GM18868 (cell line): ENCODE data around the gene ZYG11B.
"Not testable (repeated sequence)": the region's sequence is repeated elsewhere in the genome, so short reads cannot be mapped to it uniquely, and the experiment has no call there.

ENCODE experiments used
- ATAC-seq: cut with Tn5 transposase; IDR thresholded peaks from one replicate; pipeline ENCODE4 v1.9.1; 2021; ENCODE audit warnings: mild to moderate bottlenecking, moderate library complexity; ENCODE audit not compliant: unreplicated experiment

Gene ZYG11B

GRCh38 chr1:52706941-52707926 is 19.0 kb upstream of the ZYG11B start:
- no peak for ATAC-seq

GRCh38 chr1:52707927-52708655 is 18.2 kb upstream of the ZYG11B start:
- no peak for ATAC-seq

DNA sequence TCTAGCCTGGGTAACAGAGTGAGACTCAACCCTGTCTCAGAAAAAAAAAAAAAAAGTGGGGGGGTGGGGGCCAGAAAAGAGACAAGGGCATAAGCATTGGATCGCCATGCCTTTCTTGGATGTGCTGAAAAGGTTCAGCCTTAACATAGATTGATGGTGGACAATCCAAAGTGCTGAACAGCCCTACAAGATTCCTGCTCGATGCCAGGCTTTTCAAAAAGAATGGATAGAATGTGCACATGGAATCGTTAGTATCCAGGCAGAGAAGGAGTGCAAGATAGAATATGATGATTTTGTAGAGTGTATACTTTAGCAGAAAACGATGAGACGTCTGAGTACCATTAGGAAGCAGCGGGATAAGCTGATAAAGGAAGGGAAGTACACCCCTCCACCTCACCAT is 17.2 kb upstream of the ZYG11B start:
- no peak for ATAC-seq

GRCh38 chr1:52713590-52713989 is 12.7 kb upstream of the ZYG11B start:
- ATAC-seq: no peak

GRCh38 chr1:52715296-52715695 is 11.0 kb upstream of the ZYG11B start:
- not testable (repeated sequence) for ATAC-seq

- ATAC-seq: no peak
Observed at GRCh38 chr1:52723260-52723659, 3.0 kb upstream of the ZYG11B start.

- no peak for ATAC-seq
Observed at GRCh38 chr1:52725903-52726264, 369 bp upstream of the ZYG11B start.

DNA sequence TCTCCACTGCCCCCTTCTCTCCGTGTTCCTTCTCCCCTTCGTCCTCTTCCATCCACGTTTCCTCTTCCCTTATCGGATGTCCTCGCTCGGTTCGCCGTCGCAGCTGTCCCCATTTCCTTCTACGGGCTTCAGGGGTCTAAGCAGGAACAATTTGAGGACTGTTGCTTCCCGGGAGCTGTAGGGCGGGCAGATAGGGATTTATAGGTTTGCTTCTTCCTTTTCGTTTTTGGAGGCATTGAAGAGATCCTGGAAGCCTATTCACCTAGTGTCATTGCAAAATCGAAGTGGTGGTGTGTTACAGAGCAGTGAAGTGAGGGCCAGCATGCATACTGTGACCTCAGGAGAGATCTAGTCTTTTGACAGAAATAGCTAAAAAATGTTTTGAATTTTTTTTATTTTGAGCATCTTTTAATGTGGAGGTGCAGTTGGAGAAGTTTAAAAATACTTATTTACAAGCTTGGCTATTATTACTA is 897 bp downstream of the ZYG11B start:
- ATAC-seq: no peak

DNA sequence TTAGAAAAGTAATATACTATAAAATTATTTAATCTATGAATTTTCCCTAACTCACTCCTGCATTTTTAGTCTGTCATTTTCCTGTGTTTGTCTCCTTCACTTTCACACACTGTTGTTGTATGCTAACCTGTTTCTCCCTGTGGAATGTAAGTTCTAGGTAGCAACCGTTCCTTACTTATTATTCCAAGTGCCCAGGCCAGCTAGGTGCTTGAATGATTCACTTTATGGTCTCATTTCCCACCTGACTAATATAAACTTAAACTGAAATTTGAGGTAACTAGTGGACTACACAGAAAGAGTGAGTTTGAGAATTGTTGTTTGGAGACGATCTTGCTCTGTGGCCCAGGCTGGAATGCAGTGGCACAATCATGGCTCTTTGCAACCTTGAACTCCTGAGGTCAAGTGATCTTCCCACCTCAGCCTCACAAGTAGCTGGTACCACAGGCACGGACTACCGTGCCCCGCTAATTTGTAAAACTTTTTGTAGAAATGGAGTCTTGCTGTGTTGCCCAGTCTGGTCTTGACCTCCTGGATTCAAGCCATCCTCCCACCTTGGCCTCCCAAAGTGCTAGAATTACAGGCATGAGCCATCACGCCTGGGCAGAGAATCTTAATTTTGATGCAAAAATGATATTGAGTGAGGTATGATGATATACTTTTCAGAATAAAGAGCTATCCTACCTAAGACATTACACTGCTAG is 1.9 kb downstream of the ZYG11B start:
- ATAC-seq: no peak

GRCh38 chr1:52733368-52733767 is 7.1 kb downstream of the ZYG11B start:
- ATAC-seq: no peak

DNA sequence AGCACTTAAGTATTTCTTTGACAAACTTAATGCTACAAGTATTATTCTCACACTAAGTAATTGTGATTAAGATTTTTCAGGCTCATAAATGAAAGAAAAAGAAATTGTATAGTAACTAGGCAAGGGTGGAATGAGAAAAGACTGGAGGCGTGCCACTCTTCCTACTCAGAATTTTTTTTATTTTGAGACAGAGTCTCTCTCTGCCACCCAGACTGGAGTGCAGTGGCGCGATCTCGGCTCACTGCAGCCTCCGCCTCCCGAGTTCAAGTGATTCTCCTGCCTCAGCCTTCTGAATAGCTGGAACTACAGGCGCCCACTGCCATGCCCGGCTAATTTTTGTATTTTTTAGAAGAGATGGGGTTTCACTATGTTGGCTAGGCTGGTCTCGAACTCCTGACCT is 9.1 kb downstream of the ZYG11B start:
- ATAC-seq: not testable (repeated sequence)

DNA sequence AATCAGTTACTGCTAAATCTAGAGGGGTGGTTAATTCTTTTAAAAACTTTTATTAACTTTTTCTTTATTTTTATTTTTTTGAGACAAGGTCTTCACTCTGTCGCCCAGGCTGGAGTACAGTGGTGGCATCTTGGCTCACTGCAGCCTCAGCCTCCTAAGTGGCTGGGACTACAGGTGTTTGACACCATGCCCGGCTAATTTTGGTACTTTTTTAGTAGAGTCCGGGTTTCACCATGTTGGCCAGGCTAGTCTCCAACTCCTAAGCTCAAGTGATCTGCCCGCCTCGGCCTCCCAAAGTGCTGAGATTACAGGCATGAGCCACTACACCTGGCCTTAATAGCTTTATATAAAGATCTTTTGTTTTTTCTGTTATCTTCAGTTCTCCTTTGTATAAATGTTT is 11.9 kb downstream of the ZYG11B start:
- no peak for ATAC-seq

DNA sequence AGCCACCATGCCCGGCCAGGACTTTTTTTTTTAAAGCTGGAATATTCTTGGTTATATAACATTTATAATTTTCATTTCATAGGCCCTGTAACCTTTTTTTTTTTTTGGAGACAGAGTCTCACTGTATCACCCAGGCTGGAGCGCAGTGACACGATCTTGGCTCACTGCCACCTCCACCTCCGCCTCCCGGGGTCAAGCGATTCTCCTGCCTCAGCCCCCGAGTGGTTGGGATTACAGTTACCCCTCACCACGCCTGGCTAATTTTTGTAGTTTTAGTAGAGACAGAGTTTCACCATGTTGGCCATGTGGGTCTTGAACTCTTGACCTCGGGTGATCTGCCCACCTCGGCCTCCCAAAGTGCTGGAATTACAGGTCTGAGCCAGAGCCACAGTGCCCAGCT is 12.6 kb downstream of the ZYG11B start:
- ATAC-seq: no peak

GRCh38 chr1:52739699-52740467 is 13.6 kb downstream of the ZYG11B start:
- ATAC-seq: no peak

DNA sequence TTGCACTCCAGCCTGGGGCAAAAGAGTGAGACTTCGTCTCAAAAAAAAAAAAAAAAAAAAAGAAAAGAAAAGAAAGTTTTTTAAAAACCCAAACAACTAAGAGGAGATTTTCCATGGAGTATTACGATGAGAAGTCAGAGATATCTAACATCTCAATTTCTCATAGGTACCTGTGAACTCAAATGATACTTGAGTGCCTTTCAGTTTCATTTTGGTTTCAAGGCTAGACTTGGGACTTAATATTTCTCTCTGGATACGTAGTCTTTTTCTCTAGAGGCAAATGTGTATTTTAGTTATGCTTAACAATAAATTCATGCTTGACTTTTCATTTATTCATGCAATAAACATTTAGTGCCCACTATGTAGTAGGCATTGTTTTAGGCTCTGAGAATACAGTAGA is 15.0 kb downstream of the ZYG11B start:
- ATAC-seq: no peak

- no peak for ATAC-seq
Observed at GRCh38 chr1:52746189-52746588, 19.9 kb downstream of the ZYG11B start.

DNA sequence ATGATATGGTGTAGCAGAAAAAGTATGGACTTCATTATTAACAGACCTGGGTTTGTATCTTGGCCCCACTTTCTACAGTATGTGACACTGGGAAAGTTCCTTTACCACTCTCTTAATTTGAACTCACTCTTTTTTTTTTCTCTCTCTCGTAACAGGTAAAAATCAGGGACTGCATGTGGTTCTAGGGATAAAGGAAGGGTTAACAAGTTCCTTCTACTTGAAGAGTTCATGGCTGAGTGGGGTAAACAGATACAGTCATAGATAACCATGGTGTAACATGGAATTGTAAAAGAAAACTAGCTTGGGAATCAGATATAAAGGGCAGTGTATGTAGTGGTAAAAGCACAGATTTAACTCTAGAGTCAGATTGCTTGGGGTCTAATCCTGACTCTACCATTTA is 21.2 kb downstream of the ZYG11B start:
- ATAC-seq: no peak

DNA sequence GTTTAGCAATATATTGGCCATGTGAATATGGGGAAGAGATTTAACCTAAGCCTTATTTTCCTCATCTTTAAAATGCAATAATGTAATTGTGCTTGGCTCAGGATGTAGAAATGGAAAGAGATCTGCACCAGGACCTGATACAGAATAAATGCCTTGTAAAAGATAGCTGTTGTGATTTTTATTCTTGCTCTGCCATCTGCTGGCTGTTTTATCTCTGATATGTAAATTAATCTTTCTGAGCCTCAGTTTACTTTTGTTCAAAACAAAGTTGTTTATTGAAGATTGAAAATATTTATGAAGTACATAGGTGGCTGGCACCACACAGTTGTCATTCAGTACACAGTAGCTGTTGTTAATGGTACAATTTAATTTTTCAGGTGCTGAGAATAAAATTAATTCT is 21.9 kb downstream of the ZYG11B start:
- no peak for ATAC-seq

DNA sequence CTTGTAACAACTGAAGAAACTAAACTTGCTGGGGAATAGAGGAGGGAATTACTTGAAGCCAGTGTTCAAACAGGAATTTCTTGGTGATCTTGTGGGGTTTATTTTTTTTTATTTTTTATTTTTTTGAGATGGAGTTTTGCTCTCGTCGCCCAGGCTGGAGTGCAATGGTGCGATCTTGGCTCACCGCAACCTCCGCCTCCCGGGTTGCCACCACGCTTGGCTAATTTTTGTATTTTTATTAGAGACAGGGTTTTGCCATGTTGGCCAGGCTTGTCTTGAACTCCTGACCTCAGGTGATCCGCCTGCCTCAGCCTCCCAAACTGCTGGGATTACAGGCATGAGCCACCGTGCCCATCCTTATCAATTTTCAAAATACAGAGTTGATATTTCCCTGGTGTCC is 23.2 kb downstream of the ZYG11B start:
- ATAC-seq: not testable (repeated sequence)

DNA sequence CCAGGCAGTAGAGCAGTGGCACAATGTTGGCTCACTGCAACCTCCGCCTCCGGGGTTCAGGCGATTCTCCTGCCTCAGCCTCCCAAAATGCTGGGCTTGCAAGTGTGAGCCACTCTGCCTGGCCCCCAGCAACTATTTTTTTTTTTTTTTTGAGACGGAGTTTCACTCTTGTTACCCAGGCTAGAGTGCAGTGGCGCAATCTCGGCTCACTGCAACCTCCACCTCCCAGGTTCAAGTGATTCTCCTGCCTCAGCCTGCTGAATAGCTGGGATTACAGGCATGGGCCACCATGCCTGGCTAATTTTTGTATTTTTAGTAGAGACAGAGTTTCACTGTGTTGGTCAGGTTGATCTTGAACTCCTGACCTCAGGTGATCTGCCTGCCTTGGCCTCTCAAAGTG is 23.9 kb downstream of the ZYG11B start:
- ATAC-seq: not testable (repeated sequence)
